BLaER1 treated with 17β-estradiol and CSF1 and Interleukin-3, amounts not matched to agents 10 nM and 100 nM (cell line): ENCODE data around the gene AATK.

Source experiments
- H3K27ac ChIP-seq, 11 experiments: shearing (Covaris generic); formaldehyde crosslinking; 2 replicates each; pipeline ENCODE4 v1.8.1; 2022
- H3K27me3 ChIP-seq, 11 experiments: shearing (Covaris generic); formaldehyde crosslinking; 2 replicates each; pipeline ENCODE4 v1.8.1; 2022
- H3K36me3 ChIP-seq, 11 experiments: shearing (Covaris generic); formaldehyde crosslinking; 2 replicates each; pipeline ENCODE4 v1.8.1; 2022
- H3K4me1 ChIP-seq, 10 experiments: shearing (Covaris generic); formaldehyde crosslinking; 2 replicates each; pipeline ENCODE4 v1.8.1; 2022
- H3K4me2 ChIP-seq, 11 experiments: shearing (Covaris generic); formaldehyde crosslinking; 2 replicates each; pipeline ENCODE4 v1.8.1; 2022
- H3K4me3 ChIP-seq, 10 experiments: shearing (Covaris generic); formaldehyde crosslinking; 2 replicates each; pipeline ENCODE4 v1.8.1; 2022
- H3K9ac ChIP-seq, 11 experiments: shearing (Covaris generic); formaldehyde crosslinking; 2 replicates each; pipeline ENCODE4 v1.8.1; 2022
- H3K9me3 ChIP-seq, 11 experiments: shearing (Covaris generic); formaldehyde crosslinking; replicated peaks in 1 of 11; 2 replicates each; pipeline ENCODE4 v1.8.1; 2022
- H4K20me1 ChIP-seq, 11 experiments: shearing (Covaris generic); formaldehyde crosslinking; 2 replicates each; pipeline ENCODE4 v1.8.1; 2022
- Cebpa-rat ChIP-seq, 11 experiments: shearing (Covaris generic); IDR thresholded peaks; 2 replicates each; pipeline ENCODE4 v1.8.1; 2022

AATK gene

DNA sequence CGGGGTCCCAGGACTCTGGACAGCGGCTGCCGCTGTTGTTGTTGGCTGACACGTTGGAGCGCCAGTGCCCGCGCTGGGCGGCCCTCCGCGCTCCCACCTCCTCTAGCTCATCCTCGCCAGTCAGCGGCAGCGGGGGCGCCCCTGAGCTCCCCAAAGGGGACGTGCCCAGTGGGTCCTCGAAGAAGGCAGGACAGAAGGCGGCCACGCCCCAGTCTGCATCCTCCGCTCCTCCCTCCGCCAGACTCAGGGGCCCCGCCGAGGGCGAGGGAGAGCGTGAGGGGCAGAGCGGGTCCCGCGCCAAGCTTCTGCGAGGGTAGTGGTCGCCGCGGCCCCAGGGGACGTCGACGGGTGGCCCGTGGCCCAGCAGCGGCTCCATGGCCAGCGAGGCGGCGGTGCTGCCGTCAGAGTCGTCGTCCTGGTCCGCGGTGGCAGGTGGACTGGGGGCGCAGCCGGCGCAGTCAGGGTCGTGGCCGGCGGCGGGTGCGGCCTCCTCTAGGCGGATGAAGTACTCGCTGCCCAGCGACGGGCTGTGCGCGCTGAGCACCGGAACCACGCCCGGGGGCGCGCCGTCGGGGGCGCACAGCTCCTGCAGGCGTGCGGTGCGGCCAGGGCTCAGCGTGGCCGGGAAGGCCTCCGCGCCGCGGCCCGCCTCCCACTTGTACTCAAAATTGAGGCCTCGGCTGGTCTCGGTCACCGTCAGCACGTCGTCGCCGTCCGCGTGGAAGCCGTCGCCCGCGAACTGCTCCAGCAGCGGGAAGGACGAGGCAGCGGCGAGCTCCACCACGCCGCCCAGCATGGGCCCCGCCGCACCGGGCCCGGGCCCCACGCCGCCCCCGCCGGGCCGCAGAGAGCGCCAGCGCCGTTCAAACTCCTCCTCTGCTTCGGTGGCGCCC, 43.9 kb downstream of the AATK start:
- no peak for TF ChIP-seq Cebpa-rat (IDR thresholded peaks at IDR 0.05)
- Histone ChIP-seq H3K27me3 (peaks cover 13 to 25% (median 19%) of the 10 kb centered on the region in 11 experiments; a peak in 18 of 22 replicates), H3K9ac (no peak overlapping the region), H4K20me1 (peaks cover 0 to 54% (median 0%) of the 10 kb centered on the region in 11 experiments; a peak in 8 of 22 replicates), H3K27ac (no peak overlapping the region), H3K36me3 (no peaks in the 10 kb centered on the region; a peak in 2 of 22 replicates), H3K9me3 (no peaks in the 10 kb centered on the region), H3K4me3 (no peak overlapping the region), H3K4me1 (peaks cover 0 to 35% (median 17%) of the 10 kb centered on the region in 10 experiments; a peak in 13 of 20 replicates), H3K4me2 (no peak overlapping the region)

- H4K20me1 ChIP-seq, result peaks cover 0 to 58% (median 7%) of the 10 kb centered on the region in 11 experiments; a peak in 14 of 22 replicates
- TF ChIP-seq Cebpa-rat (IDR thresholded peaks at IDR 0.05), result no peak
Observed at GRCh38 chr17:81120695-81121621, 45.1 kb downstream of the AATK start.

DNA sequence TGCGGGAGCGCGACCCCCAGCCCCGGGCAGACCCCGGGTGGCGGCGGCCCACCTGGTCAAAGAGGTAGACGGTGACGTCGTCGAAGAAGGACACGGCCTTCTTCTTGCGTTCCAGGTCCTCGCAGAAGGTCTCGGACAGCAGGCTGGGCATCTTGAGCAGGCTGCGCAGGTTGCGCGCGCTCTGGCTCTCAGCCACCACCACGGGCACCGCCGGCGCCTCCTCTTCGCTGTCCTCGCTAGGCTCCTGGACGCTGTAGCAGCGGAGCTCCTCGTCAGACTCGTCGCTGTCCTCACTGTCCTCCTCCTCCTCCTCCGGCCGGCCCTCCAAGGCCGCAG, 45.9 kb downstream of the AATK start:
- no peaks in the 10 kb centered on the region; a peak in 2 of 22 replicates for H3K36me3 ChIP-seq
- TF ChIP-seq Cebpa-rat (IDR thresholded peaks at IDR 0.05), result no peak
- peaks cover 0 to 47% (median 32%) of the 10 kb centered on the region in 10 experiments; a peak in 15 of 20 replicates for H3K4me1 ChIP-seq
- peaks cover 29 to 43% (median 39%) of the 10 kb centered on the region in 11 experiments; a peak in 21 of 22 replicates for H3K27me3 ChIP-seq
- no peaks in the 10 kb centered on the region for H3K9me3 ChIP-seq
- H4K20me1 ChIP-seq, result peaks cover 0 to 65% (median 10%) of the 10 kb centered on the region in 11 experiments; a peak in 14 of 22 replicates
- no peak overlapping the region for H3K27ac ChIP-seq
- H3K4me2 ChIP-seq, result 0 out of 22 replicates have a peak overlapping the region, but pooled peaks of 2 of the 11 experiments have one; percentile 34 to 89
- no peak overlapping the region for H3K9ac ChIP-seq
- no peak overlapping the region for H3K4me3 ChIP-seq

More at GRCh38 chr17:81120695-81121621, 45.1 kb downstream of the AATK start:
- H3K4me1 ChIP-seq, result peaks cover 0 to 39% (median 23%) of the 10 kb centered on the region in 10 experiments; a peak in 15 of 20 replicates
- H3K27ac ChIP-seq, result no peak overlapping the region
- H3K36me3 ChIP-seq, result no peaks in the 10 kb centered on the region; a peak in 2 of 22 replicates
- H3K4me2 ChIP-seq, result no peak overlapping the region
- peaks cover 23 to 36% (median 30%) of the 10 kb centered on the region in 11 experiments; a peak in 20 of 22 replicates for H3K27me3 ChIP-seq
- H3K4me3 ChIP-seq, result no peak overlapping the region
- no peak overlapping the region for H3K9ac ChIP-seq
- H3K9me3 ChIP-seq, result no peaks in the 10 kb centered on the region

DNA sequence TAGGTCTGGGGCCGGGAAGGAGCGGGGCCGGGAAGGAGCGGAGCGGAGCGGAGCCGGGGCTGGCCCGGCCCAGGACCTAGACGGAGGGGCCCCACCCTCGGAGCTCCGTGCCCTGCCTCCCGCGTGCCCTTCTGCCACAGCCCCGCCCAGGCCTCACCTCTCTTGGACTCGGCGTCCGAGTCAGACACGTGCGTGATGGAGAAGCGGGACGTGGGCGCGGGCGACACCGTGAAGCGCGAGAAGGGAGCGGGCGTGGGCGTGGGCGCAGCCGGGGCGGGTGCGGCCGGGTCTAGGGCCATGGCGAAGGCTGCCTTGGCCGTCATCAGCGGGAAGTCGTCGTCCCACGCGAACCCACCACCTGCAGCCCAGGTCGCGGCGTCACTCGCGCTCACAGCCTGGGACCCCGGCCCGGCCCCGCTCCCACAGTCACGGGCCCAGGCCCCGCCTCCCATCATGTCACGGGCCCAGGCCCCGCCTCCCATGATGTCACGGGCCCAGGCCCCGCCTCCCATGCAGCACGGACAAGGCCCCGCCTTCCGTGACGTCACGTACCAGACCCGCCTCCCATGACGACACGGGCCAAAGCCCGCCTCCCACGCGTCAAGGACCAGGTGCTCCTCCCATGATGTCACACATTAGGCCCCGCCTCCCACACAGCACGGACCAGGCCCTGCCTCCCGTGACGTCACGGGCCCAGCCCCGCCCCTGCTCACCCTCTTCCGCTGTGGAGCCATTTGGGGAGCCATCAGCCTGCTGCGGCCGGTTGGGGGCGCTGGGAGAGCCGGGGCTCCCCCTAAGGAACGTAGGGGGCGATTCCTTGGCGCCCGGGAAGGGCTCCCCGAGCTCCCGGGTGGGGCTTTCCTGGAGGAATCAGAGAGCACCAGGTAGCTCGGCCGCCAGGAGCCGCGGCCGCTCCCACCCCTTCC, 46.5 kb downstream of the AATK start:
- Histone ChIP-seq H3K27ac (no peak overlapping the region), H3K27me3 (peaks cover 36 to 50% (median 45%) of the 10 kb centered on the region in 11 experiments; a peak in 21 of 22 replicates), H3K4me1 (peaks cover 0 to 53% (median 38%) of the 10 kb centered on the region in 10 experiments; a peak in 15 of 20 replicates), H4K20me1 (peaks cover 0 to 72% (median 16%) of the 10 kb centered on the region in 11 experiments; a peak in 14 of 22 replicates), H3K4me3 (no peak overlapping the region), H3K9me3 (no peaks in the 10 kb centered on the region), H3K36me3 (no peaks in the 10 kb centered on the region; a peak in 2 of 22 replicates), H3K4me2 (peak overlapping the region in 5 of 11 experiments; percentile 0 to 89 (median 12); a peak in 6 of 22 replicates), H3K9ac (no peak overlapping the region)
- no peak for TF ChIP-seq Cebpa-rat (IDR thresholded peaks at IDR 0.05)

DNA sequence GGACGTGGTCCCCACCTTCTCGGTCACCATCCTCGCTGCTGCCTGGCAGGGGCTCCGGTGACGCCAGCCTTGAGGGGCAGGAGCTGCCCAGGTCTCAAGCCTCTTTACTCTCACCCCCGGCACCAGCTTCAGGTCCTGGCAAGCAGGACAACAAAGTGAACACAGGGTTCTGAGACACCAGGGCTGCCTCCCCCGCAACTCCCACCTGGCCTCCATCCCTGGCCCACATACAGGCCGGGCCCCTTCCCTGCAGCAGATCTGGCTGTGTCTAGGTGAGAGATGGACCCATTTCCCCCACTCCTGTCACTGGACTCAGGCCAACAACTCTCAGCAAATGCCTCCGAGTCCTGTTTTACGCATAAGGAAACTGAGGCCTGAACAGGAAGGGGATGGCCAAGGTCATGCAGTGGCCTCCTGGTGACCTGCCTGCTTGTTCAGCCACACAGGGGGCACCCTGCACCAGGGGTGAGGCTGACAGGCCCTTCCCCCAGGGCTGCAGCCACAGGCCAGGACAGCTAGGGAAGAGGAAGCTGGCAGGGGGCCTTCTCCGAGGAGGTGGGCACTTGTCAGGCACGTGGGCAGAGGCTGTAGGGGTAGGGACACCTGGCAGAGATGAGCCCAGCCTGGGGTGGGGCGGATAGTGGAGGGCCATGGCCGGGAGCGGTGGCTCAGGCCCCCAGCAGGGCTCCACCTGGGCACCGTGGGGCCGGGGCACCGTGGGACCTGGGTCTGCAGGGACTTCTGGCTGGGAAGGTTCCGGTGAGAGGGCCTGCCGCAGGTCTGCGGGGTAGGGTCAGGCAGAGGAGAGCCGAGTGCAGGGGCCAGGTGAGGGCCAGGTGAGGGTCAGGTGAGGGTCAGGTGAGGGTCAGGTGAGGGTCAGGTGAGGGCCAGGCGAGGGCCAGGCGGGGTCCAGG, 47.5 kb downstream of the AATK start:
- Histone ChIP-seq H3K4me1 (peaks cover 0 to 55% (median 41%) of the 10 kb centered on the region in 10 experiments; a peak in 15 of 20 replicates), H3K9me3 (no peaks in the 10 kb centered on the region), H3K9ac (peak overlapping the region in 1 of 11 experiments; percentile 11; a peak in 1 of 22 replicates), H4K20me1 (peaks cover 0 to 81% (median 16%) of the 10 kb centered on the region in 11 experiments; a peak in 14 of 22 replicates), H3K4me3 (no peak overlapping the region), H3K27me3 (peaks cover 42 to 57% (median 51%) of the 10 kb centered on the region in 11 experiments; a peak in 21 of 22 replicates), H3K4me2 (peak overlapping the region in 5 of 11 experiments; percentile 34 to 89 (median 86); a peak in 7 of 22 replicates), H3K27ac (no peak overlapping the region), H3K36me3 (no peaks in the 10 kb centered on the region; a peak in 2 of 22 replicates)
- no peak for TF ChIP-seq Cebpa-rat (IDR thresholded peaks at IDR 0.05)

GRCh38 chr17:81117672-81118198, 48.3 kb downstream of the AATK start:
- peaks cover 0 to 55% (median 41%) of the 10 kb centered on the region in 10 experiments; a peak in 15 of 20 replicates for H3K4me1 ChIP-seq
- H3K27ac ChIP-seq, result no peak overlapping the region
- H3K4me2 ChIP-seq, result peak overlapping the region in 7 of 11 experiments; percentile 25 to 89 (median 82); a peak in 9 of 22 replicates
- peaks cover 42 to 63% (median 56%) of the 10 kb centered on the region in 11 experiments; a peak in 21 of 22 replicates for H3K27me3 ChIP-seq
- TF ChIP-seq Cebpa-rat (IDR thresholded peaks at IDR 0.05), result no peak
- H3K36me3 ChIP-seq, result no peaks in the 10 kb centered on the region; a peak in 2 of 22 replicates
- H3K9ac ChIP-seq, result no peak overlapping the region
- no peak overlapping the region for H3K4me3 ChIP-seq
- H3K9me3 ChIP-seq, result no peaks in the 10 kb centered on the region
- H4K20me1 ChIP-seq, result peaks cover 0 to 86% (median 16%) of the 10 kb centered on the region in 11 experiments; a peak in 14 of 22 replicates
